ENCODE measurements around the gene KRT13. TPM values are rescaled to one million over a fixed set of nuclear protein-coding genes. Genes with fewer than 3 reads are reported as not detected.

The KRT13 gene
- polyA plus RNA-seq, 1 donor from 2014 or later: not detected

Small RNAs within 50 kb of the gene (small RNA-seq; reads per million reads assigned to genes)
- 0.10 to 93.1 (median 4.3) reads per million in 3 experiments for gene RNU2-32P

Other genes starting within 250 kb of the KRT13 start
- not detected in 2 replicates for gene KRTAP9-6, start 240.2 kb downstream of the KRT13 start, polyA plus RNA-seq
- gene KRTAP9-7, start 229.9 kb downstream of the KRT13 start, polyA plus RNA-seq: not detected in 2 replicates
- gene KRTAP29-1, start 202.8 kb downstream of the KRT13 start, polyA plus RNA-seq: not detected in 2 replicates
- gene KRTAP16-1, start 196.3 kb downstream of the KRT13 start, polyA plus RNA-seq: not detected in 2 replicates
- gene KRTAP17-1, start 189.9 kb downstream of the KRT13 start, polyA plus RNA-seq: not detected in 2 replicates
- gene KRT33A, start 154.8 kb downstream of the KRT13 start, polyA plus RNA-seq: not detected in 2 replicates
- not detected in 2 replicates for gene KRT33B, start 135.8 kb downstream of the KRT13 start, polyA plus RNA-seq
- not detected in 2 replicates for gene KRT34, start 123.3 kb downstream of the KRT13 start, polyA plus RNA-seq
- gene KRT31, start 108.0 kb downstream of the KRT13 start, polyA plus RNA-seq: not detected in 2 replicates
- not detected in 2 replicates for gene KRT37, start 81.0 kb downstream of the KRT13 start, polyA plus RNA-seq
- not detected in 2 replicates for gene KRT38, start 64.6 kb downstream of the KRT13 start, polyA plus RNA-seq
- gene KRT32, start 38.2 kb downstream of the KRT13 start, polyA plus RNA-seq: not detected in 2 replicates
- gene KRT35, start 24.5 kb downstream of the KRT13 start, polyA plus RNA-seq: not detected in 2 replicates
- not detected in 2 replicates for gene KRT36, start 15.7 kb downstream of the KRT13 start, polyA plus RNA-seq
- 0.09 TPM in 1 of 2 replicates, not detected in the other for gene KRT15, start 13.3 kb upstream of the KRT13 start, polyA plus RNA-seq
- gene KRT19, start 22.7 kb upstream of the KRT13 start, polyA plus RNA-seq: 0.56 and 1.6 TPM in 2 replicates
- not detected in 2 replicates for gene KRT9, start 66.4 kb upstream of the KRT13 start, polyA plus RNA-seq
- not detected in 2 replicates for gene KRT14, start 81.3 kb upstream of the KRT13 start, polyA plus RNA-seq
- gene KRT16, start 107.2 kb upstream of the KRT13 start, polyA plus RNA-seq: not detected in 2 replicates
- gene KRT17, start 119.0 kb upstream of the KRT13 start, polyA plus RNA-seq: 0.78 TPM in 1 of 2 replicates, not detected in the other
- 257 and 258 TPM in 2 replicates for gene EIF1, start 183.3 kb upstream of the KRT13 start, polyA plus RNA-seq
- not detected in 2 replicates for gene GAST, start 206.7 kb upstream of the KRT13 start, polyA plus RNA-seq
- 0.79 and 1.5 TPM in 2 replicates for gene HAP1, start 229.0 kb upstream of the KRT13 start, polyA plus RNA-seq

Measured in neural cell (in vitro differentiated cells).